HL-60 (cell line): ENCODE results near the gene CDC6.

Experiments used
- DNase-seq, 2 experiments: peaks; one replicate each; pipeline ENCODE4 v3.0.0-alpha.2; 2010 to 2020; ENCODE audit warnings: low read depth in 1 of 2, low spot score in 1 of 2
- H3K27ac ChIP-seq: fragments of 250-450 bp; sonication (Bioruptor Pico); replicated peaks from 2 replicates; pipeline ENCODE4 v1.5.1; 2020; ENCODE audit warnings: mild to moderate bottlenecking, moderate library complexity
- H3K27me3 ChIP-seq: fragments of 250-450 bp; sonication (Bioruptor Pico); 2 replicates; pipeline ENCODE4 v1.5.1; 2021; ENCODE audit warnings: mild to moderate bottlenecking, moderate library complexity; ENCODE audit not compliant: insufficient read depth, poor library complexity, severe bottlenecking
- H3K4me3 ChIP-seq: replicated peaks from 2 replicates; pipeline ENCODE4 v1.5.1; 2011; ENCODE audit warnings: mild to moderate bottlenecking, control low read depth, low read length; ENCODE audit not compliant: insufficient read depth
- GABPA ChIP-seq: IDR thresholded peaks from 2 replicates; pipeline ENCODE4 v1.6.1; 2012; ENCODE audit warnings: low read depth
- POLR2AphosphoS5 ChIP-seq: IDR thresholded peaks from 2 replicates; pipeline ENCODE4 v1.6.1; 2012; ENCODE audit warnings: low read depth
- SPI1 ChIP-seq: IDR thresholded peaks from 2 replicates; pipeline ENCODE4 v1.6.1; 2012; ENCODE audit warnings: low read depth, mild to moderate bottlenecking, borderline replicate concordance
- TF ChIP-seq, protein P1 (sequence below): IDR thresholded peaks from one replicate; pipeline ENCODE4 v1.5.1; 2011; ENCODE audit warnings: low read length, control low read depth, inconsistent platforms; ENCODE audit not compliant: insufficient read depth
- TF ChIP-seq, protein P2 (sequence below): IDR thresholded peaks from 2 replicates; pipeline ENCODE4 v1.6.1; 2012; ENCODE audit warnings: low read depth; ENCODE audit not compliant: insufficient replicate concordance

Gene CDC6

DNA sequence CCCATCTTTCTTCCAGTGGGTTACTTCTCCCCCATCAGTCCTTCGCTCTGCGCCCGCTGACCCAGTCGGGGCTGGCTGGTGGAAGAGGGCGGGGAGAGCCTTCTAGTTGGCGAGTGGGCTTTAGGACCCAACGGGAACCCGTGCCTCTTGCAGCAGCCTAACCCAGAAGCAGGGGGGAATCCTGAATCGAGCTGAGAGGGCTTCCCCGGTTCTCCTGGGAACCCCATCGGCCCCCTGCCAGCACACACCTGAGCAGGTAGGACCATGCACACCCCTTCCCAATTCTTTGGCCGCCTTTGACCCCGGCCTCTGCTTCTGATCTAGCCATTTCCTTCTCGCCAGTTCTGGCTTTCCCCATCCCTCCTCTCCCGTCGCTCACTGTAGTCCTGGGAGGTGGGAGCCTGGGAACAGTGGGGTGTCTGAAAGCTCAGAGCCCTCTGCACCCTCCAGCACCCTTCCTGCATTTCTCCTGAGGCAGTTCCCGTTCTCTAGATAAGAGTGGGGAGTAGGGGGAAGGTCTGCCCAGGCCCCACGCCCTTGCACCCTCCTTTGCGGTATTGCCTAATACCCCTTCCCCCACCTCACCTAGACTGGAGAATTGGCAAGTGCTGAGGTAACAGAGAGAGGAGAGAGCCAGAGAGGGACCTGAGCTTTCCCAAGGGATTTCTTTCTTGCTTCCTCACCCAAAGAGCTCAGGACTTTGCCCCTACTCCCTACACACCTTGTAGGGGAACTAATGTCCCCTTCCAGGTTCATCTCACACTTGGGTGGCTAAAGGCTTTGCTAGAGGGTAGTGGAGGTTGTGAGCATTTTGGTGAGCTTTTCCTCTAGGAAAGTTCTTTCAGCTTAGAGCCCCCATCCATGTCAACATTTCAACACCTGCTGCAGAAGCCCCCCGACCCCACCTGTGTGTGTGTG is 21.6 kb downstream of the CDC6 start, which contains the start of gene RARA:
TSS of gene RARA (plus strand) at position 150 of the 918 bp plus-strand sequence. CDS start 22,039 bp downstream, outside the sequence.
- DNase-seq, result peak in 1 of 2 experiments; percentile 45
- H3K4me3 ChIP-seq, result no peak within 1 kb of the TSS
- TF ChIP-seq GABPA (no peak), POLR2AphosphoS5 (peak; percentile 48; the same call in 1 of the 2 replicates), SPI1 (peak; percentile 14; the same call in 1 of the 2 replicates)
- TF ChIP-seq, protein P1, sequence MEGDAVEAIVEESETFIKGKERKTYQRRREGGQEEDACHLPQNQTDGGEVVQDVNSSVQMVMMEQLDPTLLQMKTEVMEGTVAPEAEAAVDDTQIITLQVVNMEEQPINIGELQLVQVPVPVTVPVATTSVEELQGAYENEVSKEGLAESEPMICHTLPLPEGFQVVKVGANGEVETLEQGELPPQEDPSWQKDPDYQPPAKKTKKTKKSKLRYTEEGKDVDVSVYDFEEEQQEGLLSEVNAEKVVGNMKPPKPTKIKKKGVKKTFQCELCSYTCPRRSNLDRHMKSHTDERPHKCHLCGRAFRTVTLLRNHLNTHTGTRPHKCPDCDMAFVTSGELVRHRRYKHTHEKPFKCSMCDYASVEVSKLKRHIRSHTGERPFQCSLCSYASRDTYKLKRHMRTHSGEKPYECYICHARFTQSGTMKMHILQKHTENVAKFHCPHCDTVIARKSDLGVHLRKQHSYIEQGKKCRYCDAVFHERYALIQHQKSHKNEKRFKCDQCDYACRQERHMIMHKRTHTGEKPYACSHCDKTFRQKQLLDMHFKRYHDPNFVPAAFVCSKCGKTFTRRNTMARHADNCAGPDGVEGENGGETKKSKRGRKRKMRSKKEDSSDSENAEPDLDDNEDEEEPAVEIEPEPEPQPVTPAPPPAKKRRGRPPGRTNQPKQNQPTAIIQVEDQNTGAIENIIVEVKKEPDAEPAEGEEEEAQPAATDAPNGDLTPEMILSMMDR, result no peak
- TF ChIP-seq, protein P2, sequence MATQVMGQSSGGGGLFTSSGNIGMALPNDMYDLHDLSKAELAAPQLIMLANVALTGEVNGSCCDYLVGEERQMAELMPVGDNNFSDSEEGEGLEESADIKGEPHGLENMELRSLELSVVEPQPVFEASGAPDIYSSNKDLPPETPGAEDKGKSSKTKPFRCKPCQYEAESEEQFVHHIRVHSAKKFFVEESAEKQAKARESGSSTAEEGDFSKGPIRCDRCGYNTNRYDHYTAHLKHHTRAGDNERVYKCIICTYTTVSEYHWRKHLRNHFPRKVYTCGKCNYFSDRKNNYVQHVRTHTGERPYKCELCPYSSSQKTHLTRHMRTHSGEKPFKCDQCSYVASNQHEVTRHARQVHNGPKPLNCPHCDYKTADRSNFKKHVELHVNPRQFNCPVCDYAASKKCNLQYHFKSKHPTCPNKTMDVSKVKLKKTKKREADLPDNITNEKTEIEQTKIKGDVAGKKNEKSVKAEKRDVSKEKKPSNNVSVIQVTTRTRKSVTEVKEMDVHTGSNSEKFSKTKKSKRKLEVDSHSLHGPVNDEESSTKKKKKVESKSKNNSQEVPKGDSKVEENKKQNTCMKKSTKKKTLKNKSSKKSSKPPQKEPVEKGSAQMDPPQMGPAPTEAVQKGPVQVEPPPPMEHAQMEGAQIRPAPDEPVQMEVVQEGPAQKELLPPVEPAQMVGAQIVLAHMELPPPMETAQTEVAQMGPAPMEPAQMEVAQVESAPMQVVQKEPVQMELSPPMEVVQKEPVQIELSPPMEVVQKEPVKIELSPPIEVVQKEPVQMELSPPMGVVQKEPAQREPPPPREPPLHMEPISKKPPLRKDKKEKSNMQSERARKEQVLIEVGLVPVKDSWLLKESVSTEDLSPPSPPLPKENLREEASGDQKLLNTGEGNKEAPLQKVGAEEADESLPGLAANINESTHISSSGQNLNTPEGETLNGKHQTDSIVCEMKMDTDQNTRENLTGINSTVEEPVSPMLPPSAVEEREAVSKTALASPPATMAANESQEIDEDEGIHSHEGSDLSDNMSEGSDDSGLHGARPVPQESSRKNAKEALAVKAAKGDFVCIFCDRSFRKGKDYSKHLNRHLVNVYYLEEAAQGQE, result no peak
- no peaks in the 10 kb centered on the region for H3K27me3 ChIP-seq
- peak within 1 kb of the TSS; percentile 34 for H3K27ac ChIP-seq

DNA sequence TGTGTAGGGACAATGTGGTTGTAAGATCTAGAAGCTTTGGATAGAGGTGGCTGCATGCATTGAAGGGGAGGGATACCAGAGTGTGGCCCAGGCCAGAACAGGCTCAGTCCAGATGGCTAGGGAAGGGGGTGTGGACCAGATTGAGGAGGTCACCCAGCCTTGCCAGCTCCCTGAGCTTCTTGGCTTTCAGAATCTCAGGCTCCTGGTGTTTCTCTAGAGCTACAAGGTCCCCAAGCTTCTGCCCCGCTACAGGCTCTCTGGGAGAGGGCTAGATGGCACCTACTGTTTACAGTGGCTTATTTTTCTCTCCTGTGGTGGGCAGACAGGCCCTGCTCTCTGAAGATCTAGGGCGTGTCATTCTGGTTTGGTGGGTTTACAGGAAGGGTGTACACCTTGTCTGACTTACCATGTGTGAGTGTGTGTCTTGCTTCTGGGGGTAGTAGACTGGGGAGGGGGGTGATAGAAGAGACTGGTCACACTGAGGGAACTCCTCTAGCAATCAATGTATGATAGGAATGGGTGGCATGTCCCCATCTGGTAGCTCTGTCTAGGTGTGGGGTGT is 22.4 kb downstream of the CDC6 start:
- Histone ChIP-seq H3K27me3 (no peaks in the 10 kb centered on the region), H3K27ac (no peak overlapping the region), H3K4me3 (no peak overlapping the region)
- DNase-seq, result no peak
- TF ChIP-seq POLR2AphosphoS5, result no peak
- TF ChIP-seq GABPA, result no peak
- TF ChIP-seq, protein P2, result no peak
- TF ChIP-seq, protein P1, result no peak
- no peak for TF ChIP-seq SPI1

DNA sequence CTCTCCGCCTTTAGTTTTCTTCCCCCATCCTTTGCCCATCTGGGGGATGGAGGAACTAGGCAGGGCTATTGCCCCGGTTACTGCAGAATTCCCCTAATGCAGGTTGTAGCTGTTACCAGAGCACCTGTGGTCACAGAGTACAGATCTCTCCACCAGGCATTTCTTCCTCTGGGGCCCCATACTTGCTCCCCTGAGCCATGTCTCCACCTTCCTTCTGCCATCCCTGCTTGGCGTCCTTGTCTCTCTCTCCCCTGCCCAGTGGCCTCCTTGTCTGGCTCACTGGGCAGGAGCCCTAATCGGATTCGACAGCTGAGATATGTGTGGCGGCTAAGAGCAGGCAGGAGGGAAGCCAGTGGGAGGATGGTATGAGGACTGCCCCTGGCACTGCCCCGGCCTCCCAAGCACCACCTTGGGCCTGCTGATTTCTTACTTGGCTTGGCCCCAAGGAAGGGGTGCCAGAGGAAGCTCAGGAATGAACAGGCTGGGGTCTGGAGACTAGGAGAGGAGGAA is 23.3 kb downstream of the CDC6 start:
- Histone ChIP-seq H3K4me3 (no peak overlapping the region), H3K27ac (no peak overlapping the region), H3K27me3 (no peaks in the 10 kb centered on the region)
- TF ChIP-seq GABPA (no peak), POLR2AphosphoS5 (no peak)
- DNase-seq, result no peak

DNA sequence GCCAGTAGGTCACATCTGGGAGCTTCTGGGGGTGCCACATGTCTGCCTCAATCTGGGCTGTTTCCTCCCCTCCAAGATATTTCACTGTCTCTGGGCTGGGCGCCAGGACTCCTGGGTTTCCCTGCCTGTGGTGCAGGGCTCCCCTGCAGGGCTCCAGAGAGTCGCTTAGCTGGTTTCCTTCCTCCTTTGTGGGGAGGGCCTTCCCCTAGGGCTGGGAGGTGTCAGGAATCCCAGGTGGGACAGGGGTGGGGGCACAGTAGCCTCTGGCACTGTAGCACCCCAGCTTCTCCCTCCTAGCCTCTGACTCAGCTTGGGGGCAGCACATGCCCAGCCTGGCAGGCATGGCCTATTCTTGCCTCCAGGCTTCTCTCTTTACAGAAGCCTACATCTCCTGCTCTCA is 23.9 kb downstream of the CDC6 start:
- H3K4me3 ChIP-seq, result no peak overlapping the region
- H3K27ac ChIP-seq, result no peak overlapping the region
- TF ChIP-seq, protein P1, result no peak
- TF ChIP-seq POLR2AphosphoS5, result no peak
- TF ChIP-seq SPI1, result no peak
- TF ChIP-seq GABPA, result no peak
- TF ChIP-seq, protein P2, result no peak
- peak in 1 of 2 experiments; percentile 49 for DNase-seq
- no peaks in the 10 kb centered on the region for H3K27me3 ChIP-seq
